A549 (cell line): ENCODE results near the gene COX7A2L. TPM values are rescaled to one million over a fixed set of nuclear protein-coding genes. Genes with fewer than 3 reads are reported as not detected.

Source experiments
- ATAC-seq, 2 experiments: fragments of 200-7000 bp in 1 of 2; fragments of >200 bp in 1 of 2; cut with Nextera tagmentation in 1 of 2; cut with Tn5 transposase in 1 of 2; 3 replicates each; pipeline versions ENCODE4 v1.8.0 to v1.9.1; 2018 to 2020; ENCODE audit warnings: mild to moderate bottlenecking in 1 of 2, moderate library complexity in 1 of 2
- CTCF ChIA-PET: fragments of 300-600 bp; sonication (Branson Sonifier 250); formaldehyde crosslinking; extraction: SDS; loops from one replicate; lab custom pipeline; 2021; ENCODE audit warnings: antibody characterized with exemption, inconsistent platforms; lab: Yijun Ruan, JAX
- POLR2A ChIA-PET: fragments of 350-600 bp; formaldehyde crosslinking; extraction: SDS; loops from one replicate; lab custom pipeline; 2021; ENCODE audit warnings: antibody characterized with exemption, inconsistent platforms; lab: Yijun Ruan, JAX
- DNase-seq, 2 experiments: peaks; one replicate each; pipeline versions ENCODE4 v3.0.0 to v3.0.0-alpha.2; 2011 to 2016; ENCODE audit warnings: low read depth in 1 of 2, low spot score in 1 of 2
- FAIRE-seq: peaks from 2 replicates; lab custom pipeline; 2011; peaks lifted over from hg19 to GRCh38; lab: Jason Lieb, UNC
- H3K27ac ChIP-seq, 2 experiments: fragments of >200 bp; sonication (Bioruptor Twin); formaldehyde crosslinking; 3 replicates each; pipeline ENCODE4 v1.5.1; 2016 to 2017
- H3K4me1 ChIP-seq: fragments of >200 bp; sonication (Bioruptor Twin); formaldehyde crosslinking; 3 replicates; pipeline ENCODE4 v1.6.1; 2016
- H3K4me2 ChIP-seq: fragments of >200 bp; sonication (Bioruptor Twin); formaldehyde crosslinking; 3 replicates; pipeline ENCODE4 v1.6.1; 2016
- H3K4me3 ChIP-seq: fragments of >200 bp; sonication (Bioruptor Twin); formaldehyde crosslinking; 3 replicates; pipeline ENCODE4 v1.5.1; 2016
- H3K9me3 ChIP-seq: fragments of >200 bp; sonication (Bioruptor Twin); formaldehyde crosslinking; 3 replicates; pipeline ENCODE4 v1.6.1; 2016
- ATOH8 ChIP-seq: fragments of 250-450 bp; sonication (Bioruptor Pico); IDR thresholded peaks from 2 replicates; pipeline ENCODE4 v1.5.0; 2020; ENCODE audit warnings: low read depth, mild to moderate bottlenecking, moderate library complexity
- CEBPB ChIP-seq, 2 experiments: fragments of >200 bp in 1 of 2; sonication (Bioruptor Twin) in 1 of 2; formaldehyde crosslinking in 1 of 2; IDR thresholded peaks; 2 replicates each; pipeline ENCODE4 v1.6.1; 2012 to 2016
- CTCF ChIP-seq: fragments of >200 bp; sonication (Bioruptor Twin); formaldehyde crosslinking; IDR thresholded peaks from 3 replicates; pipeline ENCODE4 v1.5.1; 2016
- E2F6 ChIP-seq: IDR thresholded peaks from 2 replicates; pipeline ENCODE4 v1.6.1; 2012; ENCODE audit warnings: low read depth, borderline replicate concordance
- EHMT2 ChIP-seq: fragments of 200-600 bp; sonication (generic); IDR thresholded peaks from 2 replicates; pipeline ENCODE4 v1.6.1; 2016; ENCODE audit warnings: antibody characterized with exemption, low read depth, mild to moderate bottlenecking, moderate library complexity
- ELK1 ChIP-seq: fragments of 150-350 bp; IDR thresholded peaks from 2 replicates; pipeline ENCODE4 v1.6.1; 2014; ENCODE audit warnings: low read depth, mild to moderate bottlenecking, low read length
- ESRRA ChIP-seq: fragments of 150-350 bp; IDR thresholded peaks from 2 replicates; pipeline ENCODE4 v1.6.1; 2014; ENCODE audit warnings: mild to moderate bottlenecking, low read length, borderline replicate concordance
- FOXS1 ChIP-seq: fragments of 250-450 bp; sonication (Bioruptor Pico); IDR thresholded peaks from 2 replicates; pipeline ENCODE4 v1.5.0; 2020; ENCODE audit warnings: mild to moderate bottlenecking, moderate library complexity
- GATA3 ChIP-seq: IDR thresholded peaks from 2 replicates; pipeline ENCODE4 v1.6.1; 2012; ENCODE audit warnings: borderline replicate concordance
- HDAC2 ChIP-seq: fragments of 200-600 bp; sonication (generic); IDR thresholded peaks from 2 replicates; pipeline ENCODE4 v1.6.1; 2016
- HES2 ChIP-seq: fragments of >200 bp; sonication (Bioruptor Twin); formaldehyde crosslinking; IDR thresholded peaks from 2 replicates; pipeline ENCODE4 v1.6.1; 2016
- HOXA7 ChIP-seq: fragments of 250-450 bp; sonication (Bioruptor Pico); IDR thresholded peaks from 2 replicates; pipeline ENCODE4 v1.5.0; 2020; ENCODE audit warnings: mild to moderate bottlenecking, moderate library complexity
- MAFK ChIP-seq: fragments of 450-650 bp; IDR thresholded peaks from 2 replicates; pipeline ENCODE4 v1.6.1; 2014; ENCODE audit not compliant: partially characterized antibody
- NFE2L2 ChIP-seq: fragments of 150-350 bp; conservative IDR thresholded peaks from 2 replicates; pipeline ENCODE4 v1.6.1; 2014; ENCODE audit warnings: low read length
- RAD21 ChIP-seq, 2 experiments: fragments of >200 bp in 1 of 2; sonication (Bioruptor Twin) in 1 of 2; formaldehyde crosslinking in 1 of 2; IDR thresholded peaks in 1 of 2; conservative IDR thresholded peaks in 1 of 2; 2 replicates in 1 of 2; 3 replicates in 1 of 2; pipeline ENCODE4 v1.6.1; 2012 to 2018; ENCODE audit warnings: inconsistent platforms in 1 of 2
- RARB ChIP-seq: fragments of 250-450 bp; sonication (Bioruptor Pico); IDR thresholded peaks from 2 replicates; pipeline ENCODE4 v1.8.0; 2021; ENCODE audit warnings: mild to moderate bottlenecking, moderate library complexity
- RCOR1 ChIP-seq: fragments of 150-350 bp; IDR thresholded peaks from 2 replicates; pipeline ENCODE4 v1.6.1; 2014; ENCODE audit warnings: antibody characterized with exemption, low read length, low read depth
- RFX5 ChIP-seq: fragments of 450-650 bp; IDR thresholded peaks from 2 replicates; pipeline ENCODE4 v1.7.1; 2014; ENCODE audit warnings: antibody characterized with exemption, mild to moderate bottlenecking, moderate library complexity
- SMC3 ChIP-seq: fragments of >200 bp; sonication (Bioruptor Twin); formaldehyde crosslinking; IDR thresholded peaks from 3 replicates; pipeline ENCODE4 v1.6.1; 2018; ENCODE audit warnings: inconsistent platforms
- TFCP2L1 ChIP-seq: fragments of 250-450 bp; sonication (Bioruptor Pico); IDR thresholded peaks from 2 replicates; pipeline ENCODE4 v1.5.0; 2021; ENCODE audit warnings: mild to moderate bottlenecking
- ZFP36 ChIP-seq: fragments of 450-650 bp; IDR thresholded peaks from 2 replicates; pipeline ENCODE4 v1.6.1; 2014; ENCODE audit warnings: borderline replicate concordance; ENCODE audit not compliant: partially characterized antibody
- ZNF302 ChIP-seq: fragments of 250-450 bp; sonication (Bioruptor Pico); IDR thresholded peaks from 2 replicates; pipeline ENCODE4 v1.9.0; 2021; ENCODE audit warnings: inconsistent platforms, mild to moderate bottlenecking, moderate library complexity
- WGBS: methylation state at CpG from one replicate; pipeline ENCODE4 v1.1.6; 2017; ENCODE audit errors: missing lambda C conversion rate; 5-methylcytosine and 5-hydroxymethylcytosine counted together
- polyA plus RNA-seq, 4 experiments: library from polyadenylated mRNA; depleted of rRNA in 3 of 4; stranded (reverse); fragments of >200 nt; fragmentation: RNase III in 1 of 4; extraction: RNeasy Plus Mini Kit Qiagen cat#74134 plus additional on column Dnase treatment in 1 of 4; gene quantifications; 2 replicates in 3 of 4; 3 replicates in 1 of 4; pipeline ENCODE4 v1.2.3, GENCODE V29; 2011 to 2017
- TF ChIP-seq, protein P1 (sequence below): IDR thresholded peaks from 2 replicates; pipeline ENCODE4 v1.6.1; 2012
- TF ChIP-seq, protein P2 (sequence below): IDR thresholded peaks from 2 replicates; pipeline ENCODE4 v1.6.1; 2012

The COX7A2L gene
- polyA plus RNA-seq, 2 of the 4 experiments (the other 2 are of a cell fraction): 126 to 258 TPM

DNA sequence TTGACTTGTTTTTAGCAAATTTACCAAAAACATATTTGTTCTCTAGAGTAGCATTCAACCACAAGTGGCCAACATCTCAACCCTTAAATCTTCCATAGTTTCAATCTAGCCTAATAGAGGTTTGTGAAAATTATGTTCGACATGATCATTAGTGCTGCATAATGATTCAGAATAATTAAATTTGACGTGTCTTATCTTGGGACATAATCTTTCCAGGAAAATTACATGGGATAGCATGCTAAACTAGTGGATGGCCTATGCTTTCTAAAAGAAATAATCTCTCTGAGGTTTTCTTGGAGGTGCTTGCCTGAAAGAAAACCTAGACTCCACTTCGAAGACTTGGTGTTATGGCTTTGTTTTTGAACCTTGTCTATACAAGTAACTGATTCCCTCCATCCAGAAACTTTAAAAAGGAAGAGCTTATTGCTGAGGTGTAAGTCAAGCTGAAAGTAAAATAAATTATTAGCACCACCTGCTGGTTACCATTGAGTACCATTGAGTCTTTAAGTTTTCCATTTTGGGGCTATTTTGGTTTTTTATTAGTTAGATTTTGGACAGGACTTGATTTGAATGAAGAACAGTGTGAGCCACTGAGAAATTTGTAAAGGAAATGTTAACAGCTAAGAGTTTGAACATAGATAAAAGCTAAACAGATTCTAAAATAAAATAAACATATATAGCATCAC lies 32.7 kb downstream of the COX7A2L start:
- H3K9me3 ChIP-seq: no peaks in the 10 kb centered on the region
- ATAC-seq (peak; percentile 65 to 81; a peak in 4 of 6 replicates), FAIRE-seq (peak; percentile 59), DNase-seq (peak; percentile 36 to 49)
- no peak overlapping the region for H3K27ac ChIP-seq
- peaks cover 18% of the 10 kb centered on the region for H3K4me1 ChIP-seq
- no peak overlapping the region for H3K4me3 ChIP-seq
- POLR2A ChIA-PET: no interaction called here
- TF ChIP-seq CEBPB (IDR thresholded peaks at IDR 0.05) (no peak), SMC3 (peak; percentile 79), NFE2L2 (no peak), HDAC2 (no peak), CTCF (peak; percentile 83), FOXS1 (CRISPR knock-in tag) (no peak), RAD21 (conservative IDR thresholded peaks at IDR 0.05 in 1 of 2, IDR thresholded peaks at IDR 0.05 in 1 of 2) (peak; percentile 77 to 84), ATOH8 (no peak), ZNF302 (CRISPR knock-in tag) (no peak), ZFP36 (no peak), RFX5 (no peak)
- TF ChIP-seq, protein P1, sequence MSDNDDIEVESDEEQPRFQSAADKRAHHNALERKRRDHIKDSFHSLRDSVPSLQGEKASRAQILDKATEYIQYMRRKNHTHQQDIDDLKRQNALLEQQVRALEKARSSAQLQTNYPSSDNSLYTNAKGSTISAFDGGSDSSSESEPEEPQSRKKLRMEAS: no peak
- WGBS: 57% methylated on average over 3 of the region's 3 CpGs
- CTCF ChIA-PET: interaction anchor here (0.6 to 9.0 kb wide), 41 partner anchors 9 to 479 kb away, joined by 3 to 131 read pairs (median 4); partner anchors contain the start of gene COX7A2L
- no peak overlapping the region for H3K4me2 ChIP-seq

- Histone ChIP-seq H3K4me1 (peaks cover 18% of the 10 kb centered on the region), H3K27ac (0 out of 6 replicates have a peak overlapping the region, but pooled peaks of 1 of the 2 experiments have one; percentile 1)
- FAIRE-seq (no peak), ATAC-seq (peak; percentile 20 to 50; a peak in 3 of 6 replicates), DNase-seq (peak in 1 of 2 experiments; percentile 45)
- TF ChIP-seq RARB (CRISPR knock-in tag) (no peak), MAFK (peak; percentile 82)
- TF ChIP-seq, protein P2, sequence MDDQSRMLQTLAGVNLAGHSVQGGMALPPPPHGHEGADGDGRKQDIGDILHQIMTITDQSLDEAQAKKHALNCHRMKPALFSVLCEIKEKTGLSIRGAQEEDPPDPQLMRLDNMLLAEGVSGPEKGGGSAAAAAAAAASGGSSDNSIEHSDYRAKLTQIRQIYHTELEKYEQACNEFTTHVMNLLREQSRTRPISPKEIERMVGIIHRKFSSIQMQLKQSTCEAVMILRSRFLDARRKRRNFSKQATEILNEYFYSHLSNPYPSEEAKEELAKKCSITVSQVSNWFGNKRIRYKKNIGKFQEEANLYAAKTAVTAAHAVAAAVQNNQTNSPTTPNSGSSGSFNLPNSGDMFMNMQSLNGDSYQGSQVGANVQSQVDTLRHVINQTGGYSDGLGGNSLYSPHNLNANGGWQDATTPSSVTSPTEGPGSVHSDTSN: no peak
- TF ChIP-seq, all 56 proteins: peak for 1
- ChIA-PET CTCF (interaction anchor here (2.0 to 9.0 kb wide), 5 partner anchors 11 to 473 kb away, joined by 5 to 131 read pairs (median 8); no protein-coding TSS in a partner anchor), POLR2A (no interaction called here)
- H3K9me3 ChIP-seq: no peaks in the 10 kb centered on the region
- H3K4me3 ChIP-seq: no peak overlapping the region
- 0 out of 3 replicates have a peak overlapping the region, but pooled peaks have one; percentile 1 for H3K4me2 ChIP-seq
- WGBS: 57% methylated on average over 4 of the region's 4 CpGs
These were observed 33.9 kb downstream of the COX7A2L start for GRCh38 chr2:42327125-42327524.

GRCh38 chr2:42325609-42326008 lies 35.4 kb downstream of the COX7A2L start:
- no peak overlapping the region for H3K4me3 ChIP-seq
- H3K9me3 ChIP-seq: no peaks in the 10 kb centered on the region
- peaks cover 12% of the 10 kb centered on the region for H3K4me1 ChIP-seq
- CTCF ChIA-PET: interaction anchor here (1.0 to 9.0 kb wide), 5 partner anchors 35 to 472 kb away, joined by 3 to 131 read pairs (median 4); no protein-coding TSS in a partner anchor
- H3K27ac ChIP-seq: no peak overlapping the region
- POLR2A ChIA-PET: no interaction called here
- no peak for DNase-seq
- no peak for FAIRE-seq
- ATAC-seq: no peak
- WGBS: 100% methylated on average over 1 of the region's 1 CpG
- H3K4me2 ChIP-seq: no peak overlapping the region
- TF ChIP-seq E2F6 (no peak), ESRRA (no peak), HDAC2 (no peak), ELK1 (no peak), CEBPB (IDR thresholded peaks at IDR 0.05) (no peak), EHMT2 (no peak), ZFP36 (no peak), HOXA7 (CRISPR knock-in tag) (no peak), GATA3 (no peak), RFX5 (no peak), TFCP2L1 (CRISPR knock-in tag) (no peak), HES2 (no peak), RCOR1 (no peak)
- TF ChIP-seq, protein P1: no peak
- TF ChIP-seq, protein P2: no peak
